ENCODE measurements around the gene CUL5. TPM values are rescaled to one million over a fixed set of nuclear protein-coding genes. Genes with fewer than 3 reads are reported as not detected.

Gene CUL5
- total RNA-seq, 1 donor from 2014 or later, result 6.0 TPM

GRCh38 chr11:108034952-108035351, 26.3 kb downstream of the CUL5 start:
- Histone ChIP-seq H3K9me3 (no peaks in the 10 kb centered on the region), H3K27me3 (no peaks in the 10 kb centered on the region), H3K36me3 (peaks cover 0 to 36% of the 10 kb centered on the region in 2 donors), H3K4me1 (no peaks in the 10 kb centered on the region), H3K27ac (no peak overlapping the region), H3K4me3 (no peak overlapping the region)
- DNase-seq (ENCODE audit: low spot score in 2 of 2), result no peak
- TF ChIP-seq, protein P1, sequence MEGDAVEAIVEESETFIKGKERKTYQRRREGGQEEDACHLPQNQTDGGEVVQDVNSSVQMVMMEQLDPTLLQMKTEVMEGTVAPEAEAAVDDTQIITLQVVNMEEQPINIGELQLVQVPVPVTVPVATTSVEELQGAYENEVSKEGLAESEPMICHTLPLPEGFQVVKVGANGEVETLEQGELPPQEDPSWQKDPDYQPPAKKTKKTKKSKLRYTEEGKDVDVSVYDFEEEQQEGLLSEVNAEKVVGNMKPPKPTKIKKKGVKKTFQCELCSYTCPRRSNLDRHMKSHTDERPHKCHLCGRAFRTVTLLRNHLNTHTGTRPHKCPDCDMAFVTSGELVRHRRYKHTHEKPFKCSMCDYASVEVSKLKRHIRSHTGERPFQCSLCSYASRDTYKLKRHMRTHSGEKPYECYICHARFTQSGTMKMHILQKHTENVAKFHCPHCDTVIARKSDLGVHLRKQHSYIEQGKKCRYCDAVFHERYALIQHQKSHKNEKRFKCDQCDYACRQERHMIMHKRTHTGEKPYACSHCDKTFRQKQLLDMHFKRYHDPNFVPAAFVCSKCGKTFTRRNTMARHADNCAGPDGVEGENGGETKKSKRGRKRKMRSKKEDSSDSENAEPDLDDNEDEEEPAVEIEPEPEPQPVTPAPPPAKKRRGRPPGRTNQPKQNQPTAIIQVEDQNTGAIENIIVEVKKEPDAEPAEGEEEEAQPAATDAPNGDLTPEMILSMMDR (IDR thresholded peaks at IDR 0.05), result no peak
- intact Hi-C loops (cut with DNase I), result no loop called here

DNA sequence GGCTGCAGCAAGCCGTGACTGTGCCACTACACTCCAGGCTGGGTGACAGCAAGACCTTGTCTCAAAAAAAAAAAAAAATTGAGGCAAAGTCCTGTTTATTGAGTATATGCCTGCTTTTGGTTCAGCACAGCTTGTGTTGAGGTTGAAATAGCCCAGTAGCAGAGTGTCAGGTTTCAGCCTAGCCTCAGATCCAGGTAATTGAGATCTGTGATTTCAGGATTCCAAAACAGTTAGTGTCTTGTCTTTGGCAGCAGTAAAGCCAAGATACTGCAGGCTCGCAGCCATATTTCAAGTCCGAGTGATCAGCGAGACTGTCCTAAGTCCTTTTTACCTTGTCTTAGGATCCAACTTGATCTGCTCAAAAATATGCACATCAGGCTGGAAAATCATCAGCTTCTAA, 27.0 kb downstream of the CUL5 start:
- Histone ChIP-seq H3K27me3 (no peaks in the 10 kb centered on the region), H3K36me3 (peaks cover 0 to 36% of the 10 kb centered on the region in 2 donors), H3K4me3 (no peak overlapping the region), H3K4me1 (no peaks in the 10 kb centered on the region), H3K9me3 (no peaks in the 10 kb centered on the region), H3K27ac (no peak overlapping the region)
- TF ChIP-seq, protein P1 (IDR thresholded peaks at IDR 0.05), result no peak
- no peak for DNase-seq (ENCODE audit: low spot score in 2 of 2)
- intact Hi-C loops (cut with DNase I), result no loop called here

GRCh38 chr11:108037211-108037610, 28.5 kb downstream of the CUL5 start:
- Histone ChIP-seq H3K27ac (no peak overlapping the region), H3K4me3 (no peak overlapping the region), H3K27me3 (no peaks in the 10 kb centered on the region), H3K36me3 (peaks cover 0 to 41% of the 10 kb centered on the region in 2 donors), H3K9me3 (no peaks in the 10 kb centered on the region), H3K4me1 (no peaks in the 10 kb centered on the region)
- DNase-seq (ENCODE audit: low spot score in 2 of 2), result no peak
- TF ChIP-seq, protein P1 (IDR thresholded peaks at IDR 0.05), result no peak
- intact Hi-C loops (cut with DNase I), result no loop called here

DNA sequence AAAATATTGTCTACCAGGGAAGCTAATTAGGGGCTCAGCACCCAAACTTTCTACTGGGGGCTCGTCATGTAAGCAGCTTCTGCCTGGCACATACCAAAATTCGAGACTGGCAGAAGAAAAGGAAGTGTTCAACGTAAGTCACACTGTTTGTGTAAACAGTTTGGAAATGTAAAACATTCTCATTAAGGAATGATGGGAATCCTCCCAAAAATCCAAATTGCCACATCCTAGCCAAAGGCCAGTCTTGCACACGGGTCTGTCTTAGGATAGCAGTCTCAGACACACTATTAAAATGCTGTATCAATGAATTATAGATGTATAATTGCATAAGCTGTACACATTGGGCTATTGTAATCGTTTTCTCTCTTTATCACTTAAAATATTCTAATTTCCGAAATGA, 28.9 kb downstream of the CUL5 start:
- no peaks in the 10 kb centered on the region for H3K4me1 ChIP-seq
- no peaks in the 10 kb centered on the region for H3K9me3 ChIP-seq
- H3K4me3 ChIP-seq, result no peak overlapping the region
- no peak for DNase-seq (ENCODE audit: low spot score in 2 of 2)
- H3K27me3 ChIP-seq, result no peaks in the 10 kb centered on the region
- peaks cover 0 to 44% of the 10 kb centered on the region in 2 donors for H3K36me3 ChIP-seq
- TF ChIP-seq, protein P1 (IDR thresholded peaks at IDR 0.05), result no peak
- H3K27ac ChIP-seq, result no peak overlapping the region
- intact Hi-C loops (cut with DNase I), result no loop called here

GRCh38 chr11:108048269-108048668, 39.6 kb downstream of the CUL5 start:
- TF ChIP-seq, protein P1 (IDR thresholded peaks at IDR 0.05), result no peak
- no peaks in the 10 kb centered on the region for H3K9me3 ChIP-seq
- H3K4me3 ChIP-seq, result no peak overlapping the region
- no peaks in the 10 kb centered on the region for H3K4me1 ChIP-seq
- H3K27ac ChIP-seq, result no peak overlapping the region
- no peaks in the 10 kb centered on the region for H3K27me3 ChIP-seq
- DNase-seq (ENCODE audit: low spot score in 2 of 2), result no peak
- peaks cover 7 to 18% of the 10 kb centered on the region in 2 donors for H3K36me3 ChIP-seq
- intact Hi-C loops (cut with DNase I), result no loop called here

DNA sequence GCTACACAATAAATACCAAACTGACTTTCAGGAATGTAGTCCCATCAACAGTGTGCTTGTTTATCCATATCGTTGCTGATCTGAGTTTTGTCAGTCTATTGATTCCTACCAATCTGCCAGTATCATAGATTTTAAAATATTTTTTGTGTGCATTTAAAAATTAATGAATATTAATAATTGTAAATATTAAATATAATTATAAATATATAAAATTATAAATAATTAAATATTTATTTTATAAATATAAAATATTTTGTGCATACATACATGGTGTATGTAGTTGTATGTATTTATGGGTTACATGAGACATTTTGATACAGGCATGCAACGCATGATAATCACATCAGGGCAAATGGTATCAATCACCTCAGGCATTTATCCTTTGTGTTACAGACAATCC, 53.6 kb downstream of the CUL5 start:
- Histone ChIP-seq H3K4me1 (no peaks in the 10 kb centered on the region), H3K9me3 (no peaks in the 10 kb centered on the region), H3K4me3 (no peak overlapping the region), H3K27me3 (no peaks in the 10 kb centered on the region), H3K27ac (no peak overlapping the region), H3K36me3 (peaks cover 6 to 40% of the 10 kb centered on the region in 2 donors)
- DNase-seq (ENCODE audit: low spot score in 2 of 2), result no peak
- intact Hi-C loops (cut with DNase I), result no loop called here
- TF ChIP-seq, protein P1 (IDR thresholded peaks at IDR 0.05), result no peak

Measured in ascending aorta (tissue), 2 donors.